T-helper 22 cell (primary cell): ENCODE results near the gene DOK6.

Source experiments
- DNase-seq: peaks from one replicate; pipeline ENCODE4 v3.0.0-alpha.2; 2020; ENCODE audit warnings: low read depth

The DOK6 gene

GRCh38 chr18:69539404-69539803 lies 138.7 kb downstream of the DOK6 start:
- no peak for DNase-seq

DNA sequence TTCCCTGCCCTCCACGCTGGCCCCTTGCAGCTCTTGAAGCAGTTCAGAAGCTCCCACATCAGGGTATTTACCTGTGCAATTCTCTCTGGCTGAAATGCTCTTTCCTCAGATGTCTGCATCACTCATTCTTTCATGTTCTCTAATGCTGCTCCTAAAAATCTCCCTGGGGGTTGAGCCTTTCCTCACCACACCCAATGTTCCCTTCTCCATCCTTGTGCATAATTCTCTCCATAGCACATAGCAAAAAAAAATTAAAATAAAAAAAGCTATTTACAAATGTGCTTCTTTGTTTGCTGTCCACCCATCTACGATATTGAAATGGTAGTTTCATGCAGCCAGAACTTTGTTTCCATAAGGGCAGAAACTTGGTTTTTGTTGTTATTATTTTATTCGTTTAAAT lies 155.5 kb downstream of the DOK6 start:
- DNase-seq, result no peak

- DNase-seq, result no peak
Observed at GRCh38 chr18:69557282-69557681, 156.6 kb downstream of the DOK6 start.

DNA sequence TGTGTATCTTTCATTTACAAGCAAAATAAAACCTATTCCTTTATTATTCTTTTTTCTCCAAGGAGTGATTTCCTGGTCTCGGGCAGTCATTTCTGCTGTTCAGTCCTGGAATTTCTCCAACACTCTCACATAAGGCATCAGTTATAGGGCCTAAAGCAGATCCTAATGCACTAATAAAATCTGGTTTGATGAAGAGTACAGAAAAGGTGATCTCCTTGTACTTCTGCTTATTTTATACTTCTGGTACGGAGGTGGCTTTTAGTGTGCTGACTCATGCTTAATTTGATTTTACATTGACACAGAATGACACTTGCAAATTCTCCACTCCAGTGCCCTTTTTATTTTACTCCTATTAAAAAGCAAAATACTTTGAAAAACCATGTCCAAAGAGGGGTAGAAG lies 157.4 kb downstream of the DOK6 start:
- no peak for DNase-seq

GRCh38 chr18:69559604-69560003 lies 158.9 kb downstream of the DOK6 start:
- no peak for DNase-seq

DNA sequence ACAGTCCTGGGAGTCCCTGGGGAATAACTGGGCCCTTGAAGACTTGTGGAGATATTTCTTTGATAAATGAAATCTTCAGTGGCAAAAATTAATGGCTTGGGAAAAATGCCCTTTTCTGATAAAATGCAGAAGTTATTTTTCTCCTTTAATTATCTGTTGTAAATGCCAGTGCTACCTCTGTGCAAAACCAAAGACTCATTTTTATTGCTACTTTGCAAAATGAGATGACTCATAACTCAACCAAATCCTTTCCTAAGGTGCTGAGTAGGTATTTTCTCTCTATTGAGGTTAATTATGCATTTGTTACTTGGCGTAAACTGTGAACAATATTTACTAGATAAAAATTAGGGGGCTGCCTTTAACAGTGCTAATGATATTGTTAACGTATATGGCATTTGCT lies 163.9 kb downstream of the DOK6 start:
- DNase-seq, result no peak

DNA sequence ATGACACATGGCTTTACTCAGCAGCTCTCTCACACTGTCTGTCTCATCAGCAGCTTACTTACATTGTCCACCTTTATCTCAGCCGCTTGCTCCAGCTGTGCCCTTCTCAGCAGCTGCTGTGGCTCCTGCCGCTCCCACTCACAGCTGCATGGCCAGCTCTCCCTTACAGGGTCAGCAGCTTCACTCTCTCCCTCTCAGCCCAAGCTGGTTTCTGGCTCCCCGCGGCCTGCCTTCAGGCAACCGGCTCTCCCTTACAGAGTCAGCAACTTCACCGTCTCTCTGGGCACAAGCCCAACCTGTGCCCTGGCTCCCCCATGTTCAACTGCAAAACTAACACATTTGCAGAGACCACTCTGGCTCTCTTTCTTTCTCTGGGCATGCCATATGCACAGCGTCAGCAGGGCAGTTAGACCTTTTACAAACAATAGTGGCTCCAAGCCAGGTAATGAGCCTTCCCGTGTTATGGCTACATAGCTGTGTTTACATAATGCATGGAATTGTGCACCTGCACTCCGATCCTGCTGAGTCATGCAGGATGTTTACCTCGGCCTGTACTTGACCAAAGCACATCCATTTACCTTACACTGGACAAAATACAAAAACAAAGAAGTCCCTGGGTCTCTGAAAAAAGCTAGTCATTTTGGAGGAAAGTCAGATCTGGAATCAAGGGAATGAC lies 167.3 kb downstream of the DOK6 start:
- peak; percentile 0 for DNase-seq

GRCh38 chr18:69569133-69569532 lies 168.4 kb downstream of the DOK6 start:
- DNase-seq, result no peak

DNA sequence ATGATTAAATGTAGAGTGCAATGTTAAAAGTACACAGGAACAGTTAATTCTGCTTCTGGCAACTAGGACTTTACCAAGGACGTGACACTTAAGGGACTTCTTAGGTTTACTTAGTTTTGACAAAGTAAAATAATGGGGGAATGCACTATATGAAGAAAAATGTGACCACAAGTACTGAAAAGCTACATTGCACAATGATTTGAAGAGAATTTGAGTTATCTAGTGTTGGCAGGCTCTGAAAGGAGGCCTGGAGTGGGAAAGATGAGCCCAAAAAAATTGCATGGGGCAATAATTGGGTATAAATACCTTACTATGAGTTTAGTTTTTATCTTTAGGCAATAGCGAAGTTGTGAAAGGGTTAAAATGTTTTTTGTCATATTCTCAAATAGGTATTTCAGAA lies 173.7 kb downstream of the DOK6 start:
- no peak for DNase-seq

GRCh38 chr18:69580107-69580506 lies 179.4 kb downstream of the DOK6 start:
- no peak for DNase-seq

DNA sequence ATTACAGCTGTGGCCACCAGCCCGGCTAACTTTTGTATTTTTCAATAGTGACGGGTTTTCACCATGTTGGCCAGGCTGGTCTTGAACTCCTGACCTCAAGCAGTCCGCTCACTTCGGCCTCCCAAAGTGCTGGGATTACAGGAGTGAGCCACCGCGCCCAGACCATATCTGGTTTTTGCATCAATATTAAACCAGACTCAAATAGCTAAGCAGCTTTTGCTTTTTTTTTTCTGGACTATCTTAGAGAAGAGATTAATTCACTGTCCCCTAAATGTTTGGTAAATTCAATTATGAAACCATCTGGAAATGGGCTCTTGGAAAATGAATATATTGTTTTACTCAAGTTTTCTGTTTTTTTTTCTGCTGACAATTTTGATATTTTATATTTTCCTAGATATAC lies 183.7 kb downstream of the DOK6 start:
- no peak for DNase-seq

GRCh38 chr18:69585696-69586095 lies 185.0 kb downstream of the DOK6 start:
- DNase-seq, result no peak

- no peak for DNase-seq
Observed at GRCh38 chr18:69586537-69586936, 185.8 kb downstream of the DOK6 start.

- DNase-seq, result no peak
Observed at GRCh38 chr18:69588301-69588700, 187.6 kb downstream of the DOK6 start.

DNA sequence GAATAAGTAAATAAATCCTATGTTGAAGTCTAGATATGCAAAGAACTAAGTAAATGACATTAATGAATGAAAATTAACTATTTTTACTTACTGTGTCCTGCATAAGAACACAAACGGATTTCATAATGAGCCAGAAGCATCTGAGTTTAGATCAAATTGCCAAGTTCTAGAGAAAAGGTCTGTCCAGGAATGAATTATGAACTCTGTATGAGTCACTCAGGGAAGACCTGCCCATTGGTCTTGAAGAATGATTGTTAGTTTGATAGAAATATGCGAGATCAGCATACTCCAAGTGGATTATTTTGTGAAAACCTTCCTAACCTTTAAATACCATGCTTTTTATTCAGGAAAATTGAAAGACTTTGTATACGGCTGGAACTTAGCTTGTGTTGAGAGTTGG lies 189.5 kb downstream of the DOK6 start:
- DNase-seq, result no peak

DNA sequence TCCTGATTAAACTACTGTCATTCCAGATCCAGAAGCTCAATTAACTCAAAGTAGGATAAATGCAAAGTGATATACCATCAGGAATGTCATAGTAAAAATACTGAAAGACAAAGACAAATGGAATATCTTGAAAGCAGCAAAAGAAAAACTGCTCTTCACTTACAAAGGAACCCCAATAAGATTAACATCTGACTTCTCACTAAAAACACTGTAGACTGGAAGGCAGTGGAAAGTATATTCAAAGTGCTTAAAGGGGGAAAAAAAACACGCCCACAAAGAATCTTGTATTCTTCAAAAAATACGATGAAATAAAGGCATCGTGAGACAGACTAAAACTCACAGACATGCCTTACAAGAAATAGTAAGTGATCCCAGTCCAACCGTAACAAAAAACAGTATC lies 195.7 kb downstream of the DOK6 start:
- DNase-seq, result no peak

DNA sequence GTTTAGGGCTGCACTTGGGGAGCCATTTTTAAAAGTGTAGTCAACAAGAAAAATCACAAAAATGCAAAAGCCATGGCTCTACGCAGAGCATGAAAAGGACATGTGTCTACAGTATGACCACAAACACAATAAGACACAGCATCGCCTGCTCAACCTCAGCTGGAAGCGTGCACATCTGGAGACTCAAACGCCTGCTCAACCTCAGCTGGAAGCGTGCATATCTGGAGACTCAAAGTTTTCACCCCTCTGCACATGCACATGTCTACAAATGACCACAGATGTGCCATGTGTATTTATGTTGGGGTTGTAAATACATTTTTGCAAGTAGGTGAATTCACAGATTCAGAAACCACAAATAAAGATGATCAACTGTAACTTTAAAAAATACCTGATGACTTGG lies 196.9 kb downstream of the DOK6 start:
- DNase-seq, result no peak

DNA sequence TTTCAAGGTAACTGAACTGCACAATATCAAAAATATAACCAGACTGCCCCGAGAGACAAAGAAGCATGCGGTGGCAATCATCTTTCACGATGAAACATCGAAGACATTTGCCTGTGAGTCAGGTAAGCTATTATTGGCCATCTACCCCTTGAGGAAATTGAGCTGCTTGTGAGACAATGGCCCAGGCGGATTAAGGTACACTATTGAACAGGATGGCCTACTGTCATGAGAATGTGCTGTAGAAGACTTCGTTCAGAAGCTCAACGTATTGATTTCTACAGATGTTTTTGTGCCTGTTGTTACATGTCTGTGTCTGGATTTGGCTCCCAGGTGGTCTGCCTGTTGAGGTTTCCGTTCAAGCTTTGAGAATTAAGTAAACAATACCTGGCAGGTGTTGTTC lies 198.7 kb downstream of the DOK6 start:
- no peak for DNase-seq

- DNase-seq, result no peak
Observed at GRCh38 chr18:69612242-69612641, 211.6 kb downstream of the DOK6 start.

DNA sequence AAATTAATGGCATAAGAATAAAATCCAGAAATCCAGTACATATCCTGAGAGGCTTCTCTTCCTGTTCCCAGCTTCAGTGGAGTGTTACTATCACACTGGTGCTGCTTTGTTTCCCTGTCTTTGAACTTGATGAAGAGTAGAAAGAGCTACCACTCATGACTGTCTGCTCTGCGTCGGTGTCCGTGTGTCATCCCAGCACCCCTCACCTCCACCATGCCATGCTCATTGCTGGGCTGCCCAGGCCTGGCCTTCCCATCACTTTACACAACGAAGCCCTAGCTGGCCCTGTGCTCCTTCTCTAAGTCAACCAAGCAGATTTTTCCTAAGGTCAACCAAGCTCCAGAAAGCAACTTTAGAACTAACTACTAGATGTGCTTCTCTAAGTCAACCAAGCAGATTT lies 215.4 kb downstream of the DOK6 start:
- DNase-seq, result no peak

DNA sequence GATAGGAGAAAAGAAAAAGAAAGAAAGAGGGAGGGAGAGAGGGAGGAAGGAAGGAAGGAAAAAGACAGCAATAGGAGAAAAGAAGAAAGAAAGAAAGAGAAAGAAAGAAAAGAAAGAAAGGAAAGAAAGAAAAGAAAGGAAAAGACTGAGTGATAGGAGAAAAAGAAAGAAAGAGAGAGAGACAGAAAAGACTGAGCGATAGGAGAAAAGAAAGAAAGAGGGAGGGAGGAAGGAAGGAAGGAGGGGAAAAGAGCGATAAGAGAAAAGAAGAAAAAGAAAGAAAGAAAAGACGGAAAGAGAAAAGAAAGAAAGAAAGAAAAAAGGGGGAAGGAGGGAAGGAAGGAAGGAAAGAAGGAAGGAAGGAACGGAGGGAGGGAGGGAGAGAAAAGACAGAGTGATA lies 216.7 kb downstream of the DOK6 start:
- no peak for DNase-seq

DNA sequence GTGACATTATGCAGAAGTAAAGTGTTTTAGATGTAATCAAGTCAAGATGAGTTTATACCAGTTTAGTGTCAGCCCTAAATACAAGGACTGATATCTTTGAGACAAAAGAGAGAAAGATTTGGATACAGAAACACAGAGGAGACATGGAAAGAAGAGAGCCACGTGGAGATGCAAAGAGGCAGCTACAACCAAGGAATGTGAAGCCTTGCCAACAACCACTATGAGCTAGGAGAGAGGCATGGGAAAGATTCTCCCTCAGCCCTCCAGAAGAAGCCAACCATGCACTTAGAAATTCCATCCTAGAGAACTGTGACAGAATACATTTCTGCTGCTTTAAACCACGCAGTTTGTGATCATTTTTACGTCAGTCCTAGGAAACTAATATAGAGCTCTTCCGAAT lies 217.2 kb downstream of the DOK6 start:
- DNase-seq, result no peak

GRCh38 chr18:69622184-69622583 lies 221.5 kb downstream of the DOK6 start:
- no peak for DNase-seq

- DNase-seq, result no peak
Observed at GRCh38 chr18:69622961-69623360, 222.3 kb downstream of the DOK6 start.

GRCh38 chr18:69626171-69626570 lies 225.5 kb downstream of the DOK6 start:
- no peak for DNase-seq
